Endothelial cell of umbilical vein (primary cell): ENCODE results near the gene ATXN7L1. TPM values are rescaled to one million over a fixed set of nuclear protein-coding genes. Genes with fewer than 3 reads are reported as not detected.

Experiments
- BruUV-seq: library from RNA; stranded (reverse); fragments of 400-500 nt; replicated peaks from 2 replicates; lab custom pipeline; 2021; lab: Mats Ljungman, UMichigan
- CTCF ChIA-PET: fragments of 300-600, 350-600 bp; sonication (Branson Sonifier 250); formaldehyde crosslinking; loops from one replicate; lab custom pipeline; 2021; ENCODE audit warnings: antibody characterized with exemption, inconsistent platforms; lab: Charles Lee
- POLR2A ChIA-PET: fragments of 300-600, 350-600 bp; sonication (Branson Sonifier 250); formaldehyde crosslinking; loops from one replicate; lab custom pipeline; 2021; ENCODE audit warnings: antibody characterized with exemption, inconsistent platforms; lab: Charles Lee
- DNase-seq: peaks from one replicate; pipeline ENCODE4 v3.0.0-alpha.2; 2011; ENCODE audit warnings: low read depth, low spot score
- FAIRE-seq: peaks from 2 replicates; lab custom pipeline; 2011; peaks lifted over from hg19 to GRCh38; lab: Jason Lieb, UNC
- H2AFZ ChIP-seq: 2 replicates; pipeline ENCODE4 v1.6.0; 2012; ENCODE audit warnings: low read depth, low read length, control low read depth, inconsistent platforms
- H3K27ac ChIP-seq: 2 replicates; pipeline ENCODE4 v1.5.1; 2011; ENCODE audit warnings: low read depth, mild to moderate bottlenecking, control low read depth, low read length, moderate library complexity; ENCODE audit not compliant: insufficient read depth
- H3K27me3 ChIP-seq, 2 experiments: 2 replicates each; pipeline versions ENCODE4 v1.6.0 to v1.6.1; 2011; ENCODE audit warnings: low read length in 2 of 2, mixed read lengths in 1 of 2; ENCODE audit not compliant: control insufficient read depth in 2 of 2, insufficient read depth in 2 of 2
- H3K36me3 ChIP-seq, 2 experiments: 2 replicates in 1 of 2; 3 replicates in 1 of 2; pipeline ENCODE4 v1.5.1; 2011; ENCODE audit warnings: low read length in 2 of 2, mild to moderate bottlenecking in 1 of 2, moderate library complexity in 1 of 2; ENCODE audit not compliant: control insufficient read depth in 2 of 2, insufficient read depth in 2 of 2; ENCODE audit errors: extremely low read depth in 1 of 2
- H3K4me1 ChIP-seq: 3 replicates; pipeline ENCODE4 v1.5.1; 2011; ENCODE audit warnings: mild to moderate bottlenecking, low read length; ENCODE audit not compliant: control insufficient read depth, insufficient read depth; ENCODE audit errors: extremely low read depth
- H3K4me2 ChIP-seq: 2 replicates; pipeline ENCODE4 v1.6.1; 2011; ENCODE audit warnings: low read length, control low read depth, mixed read lengths; ENCODE audit not compliant: insufficient read depth
- H3K4me3 ChIP-seq, 3 experiments: fragments of 200-600 bp in 1 of 3; sonication (generic), shearing (Covaris generic) in 1 of 3; replicated peaks in 1 of 3; 2 replicates each; pipeline ENCODE4 v1.5.1; 2011 to 2016; ENCODE audit warnings: control low read depth in 3 of 3, low read length in 3 of 3, mild to moderate bottlenecking in 2 of 3, inconsistent platforms in 1 of 3, low read depth in 1 of 3, moderate library complexity in 1 of 3; ENCODE audit not compliant: insufficient read depth in 1 of 3
- H3K79me2 ChIP-seq: 2 replicates; pipeline ENCODE4 v1.6.0; 2012; ENCODE audit warnings: low read length, inconsistent platforms; ENCODE audit not compliant: control insufficient read depth, insufficient read depth
- H3K9ac ChIP-seq: replicated peaks from 2 replicates; pipeline ENCODE3; 2011; ENCODE audit warnings: low read length, control low read depth; ENCODE audit not compliant: insufficient read depth; ENCODE audit errors: extremely low read depth
- H3K9me1 ChIP-seq: replicated peaks from 3 replicates; pipeline ENCODE4 v1.6.0; 2011; ENCODE audit warnings: mild to moderate bottlenecking, low read length; ENCODE audit not compliant: control insufficient read depth, insufficient read depth; ENCODE audit errors: extremely low read depth
- H3K9me3 ChIP-seq: replicated peaks from 2 replicates; pipeline ENCODE4 v1.5.1; 2012; ENCODE audit warnings: low read length, inconsistent platforms; ENCODE audit not compliant: control insufficient read depth, insufficient read depth
- H4K20me1 ChIP-seq: replicated peaks from 2 replicates; pipeline ENCODE3; 2011; ENCODE audit warnings: mild to moderate bottlenecking, low read length; ENCODE audit not compliant: control insufficient read depth, insufficient read depth; ENCODE audit errors: extremely low read depth
- EZH2 ChIP-seq: IDR thresholded peaks from 2 replicates; pipeline ENCODE4 v1.6.1; 2012; ENCODE audit warnings: borderline replicate concordance, low read depth, mild to moderate bottlenecking, moderate library complexity, low read length, inconsistent platforms; ENCODE audit not compliant: severe bottlenecking
- FOS ChIP-seq: IDR thresholded peaks from 2 replicates; pipeline ENCODE4 v1.6.1; 2011; ENCODE audit warnings: mild to moderate bottlenecking, low read length, moderate library complexity, borderline replicate concordance; ENCODE audit not compliant: insufficient read depth
- JUN ChIP-seq: IDR thresholded peaks from 2 replicates; pipeline ENCODE4 v1.6.1; 2011; ENCODE audit warnings: borderline replicate concordance, low read depth; ENCODE audit not compliant: insufficient read length, insufficient read depth
- MYC ChIP-seq: IDR thresholded peaks from one replicate; pipeline ENCODE4 v1.6.1; 2011; ENCODE audit warnings: mild to moderate bottlenecking, low read depth, low read length
- POLR2A ChIP-seq: IDR thresholded peaks from 2 replicates; pipeline ENCODE4 v1.6.1; 2012; ENCODE audit warnings: low read depth, mild to moderate bottlenecking, control low read depth, low read length
- dilution Hi-C: fragments of 300-500 bp; cut with MboI; formaldehyde crosslinking; loops from one replicate; pipeline ENCODE4 v1.15.0; 2019; ENCODE audit warnings: low sequenced_read_pairs; ENCODE audit not compliant: extremely low pct_ligation_motif_present
- intact Hi-C: fragments of 100-400 bp; cut with micrococcal nuclease; formaldehyde crosslinking; loops from one replicate; pipeline ENCODE4 v1.10.0; 2022
- polyA plus RNA-seq, 4 experiments: library from polyadenylated mRNA; depleted of rRNA in 3 of 4; stranded (reverse) in 3 of 4; unstranded in 1 of 4; fragments of >200 nt; gene quantifications; 2 replicates each; pipeline versions ENCODE4 v1.2.1 to v1.2.3, GENCODE V29; 2011 to 2012; ENCODE audit warnings: missing spikeins in 1 of 4
- total RNA-seq: library from RNA; stranded (reverse); gene quantifications from 2 replicates; pipeline ENCODE4 v1.2.3, GENCODE V29; 2021
- TF ChIP-seq, protein P1 (sequence below): IDR thresholded peaks from 2 replicates; pipeline ENCODE4 v1.6.1; 2011; ENCODE audit not compliant: insufficient read depth, insufficient read length
- TF ChIP-seq, protein P2 (sequence below), 2 donors: IDR thresholded peaks; 1 replicate in 1 of 2; 2 replicates in 1 of 2; pipeline ENCODE4 v1.5.1; 2011; ENCODE audit warnings: low read length in 2 of 2, mild to moderate bottlenecking in 2 of 2, moderate library complexity in 2 of 2, control low read depth in 1 of 2, inconsistent platforms in 1 of 2, low read depth in 1 of 2; ENCODE audit not compliant: insufficient read depth in 1 of 2; ENCODE audit errors: extremely low read depth in 1 of 2

Gene ATXN7L1
- total and polyA plus RNA-seq, 2 donors (not counting 3 experiments of a cell fraction or from before 2014, with no cell fraction given): 4.6 to 15.6 TPM

DNA sequence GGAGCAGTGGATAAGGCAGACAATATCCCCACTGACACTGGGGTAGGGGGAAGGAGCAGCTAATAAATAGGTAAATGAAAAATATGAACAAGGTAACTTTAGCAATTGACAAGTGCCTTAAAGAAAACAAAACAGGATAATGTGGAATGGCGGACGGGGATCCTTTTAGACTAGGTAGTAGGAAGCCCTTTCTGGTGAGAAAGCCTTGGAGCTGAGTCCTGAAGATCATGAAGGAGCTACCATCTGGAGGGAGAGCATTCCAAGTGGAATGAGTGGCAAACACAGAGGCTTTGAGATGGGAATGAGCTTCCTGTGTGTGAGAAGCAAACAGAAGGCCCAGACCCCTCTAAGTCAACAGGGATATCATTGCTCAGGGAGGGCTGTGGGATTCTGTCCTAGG is 16.0 kb upstream of the ATXN7L1 start:
- POLR2A ChIA-PET: no interaction called here
- Histone ChIP-seq H3K79me2 (no peaks in the 10 kb centered on the region), H3K9me3 (no peaks in the 10 kb centered on the region), H3K36me3 (no peaks in the 10 kb centered on the region), H4K20me1 (no peaks in the 10 kb centered on the region), H3K27ac (no peak overlapping the region), H3K4me3 (no peak overlapping the region), H3K4me2 (no peak overlapping the region), H3K4me1 (no peaks in the 10 kb centered on the region), H2AFZ (no peak overlapping the region), H3K9ac (no peak overlapping the region), H3K27me3 (no peaks in the 10 kb centered on the region), H3K9me1 (peaks cover 3% of the 10 kb centered on the region)
- BruUV-seq: no TSS peak
- FAIRE-seq (no peak), DNase-seq (no peak)
- CTCF ChIA-PET: interaction anchor here (0.6 to 1.3 kb wide), 4 partner anchors 14 to 131 kb away, joined by 3 read pairs; no protein-coding TSS in a partner anchor
- dilution Hi-C loops: no loop called here
- intact Hi-C loops: no loop called here
- TF ChIP-seq FOS: no peak
- TF ChIP-seq, protein P1, sequence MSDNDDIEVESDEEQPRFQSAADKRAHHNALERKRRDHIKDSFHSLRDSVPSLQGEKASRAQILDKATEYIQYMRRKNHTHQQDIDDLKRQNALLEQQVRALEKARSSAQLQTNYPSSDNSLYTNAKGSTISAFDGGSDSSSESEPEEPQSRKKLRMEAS: no peak
- TF ChIP-seq, protein P2, sequence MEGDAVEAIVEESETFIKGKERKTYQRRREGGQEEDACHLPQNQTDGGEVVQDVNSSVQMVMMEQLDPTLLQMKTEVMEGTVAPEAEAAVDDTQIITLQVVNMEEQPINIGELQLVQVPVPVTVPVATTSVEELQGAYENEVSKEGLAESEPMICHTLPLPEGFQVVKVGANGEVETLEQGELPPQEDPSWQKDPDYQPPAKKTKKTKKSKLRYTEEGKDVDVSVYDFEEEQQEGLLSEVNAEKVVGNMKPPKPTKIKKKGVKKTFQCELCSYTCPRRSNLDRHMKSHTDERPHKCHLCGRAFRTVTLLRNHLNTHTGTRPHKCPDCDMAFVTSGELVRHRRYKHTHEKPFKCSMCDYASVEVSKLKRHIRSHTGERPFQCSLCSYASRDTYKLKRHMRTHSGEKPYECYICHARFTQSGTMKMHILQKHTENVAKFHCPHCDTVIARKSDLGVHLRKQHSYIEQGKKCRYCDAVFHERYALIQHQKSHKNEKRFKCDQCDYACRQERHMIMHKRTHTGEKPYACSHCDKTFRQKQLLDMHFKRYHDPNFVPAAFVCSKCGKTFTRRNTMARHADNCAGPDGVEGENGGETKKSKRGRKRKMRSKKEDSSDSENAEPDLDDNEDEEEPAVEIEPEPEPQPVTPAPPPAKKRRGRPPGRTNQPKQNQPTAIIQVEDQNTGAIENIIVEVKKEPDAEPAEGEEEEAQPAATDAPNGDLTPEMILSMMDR (IDR thresholded peaks at IDR 0.05; ENCODE audit: extremely low read depth in 1 of 2, insufficient read depth in 1 of 2, low read depth in 1 of 2, low read length in 2 of 2): no peak
- TF ChIP-seq MYC: no peak
- TF ChIP-seq JUN: no peak
- no peak for TF ChIP-seq EZH2
- TF ChIP-seq POLR2A: no peak
